ENCODE measurements around the gene PAFAH1B1.

PAFAH1B1 gene

DNA sequence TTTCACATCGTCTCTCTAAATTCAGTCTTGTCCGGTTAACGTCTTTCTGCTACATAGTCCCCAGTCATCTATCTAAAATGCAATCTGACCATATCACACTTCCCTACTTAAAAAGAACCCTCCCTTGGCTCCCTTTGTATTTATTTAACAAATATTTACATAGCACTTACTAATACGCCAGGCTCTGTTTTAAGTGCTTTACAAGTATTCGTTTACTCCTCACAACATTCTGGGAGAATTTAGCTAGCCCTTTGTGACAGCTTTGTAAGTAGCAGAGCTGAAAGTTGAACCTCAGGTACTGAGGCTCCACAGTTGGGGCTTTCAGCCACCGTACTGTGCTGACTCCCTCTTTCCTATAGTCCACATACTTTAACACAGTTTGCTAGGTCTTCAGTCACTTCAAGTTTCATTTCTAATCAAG is 9.2 kb downstream of the PAFAH1B1 start:
- POLR2A ChIA-PET, result no interaction called here
- no peak overlapping the region for H3K4me3 ChIP-seq (ENCODE audit: low read depth, low read length)
- CTCF ChIA-PET, result no interaction called here
- TF ChIP-seq, protein P1, sequence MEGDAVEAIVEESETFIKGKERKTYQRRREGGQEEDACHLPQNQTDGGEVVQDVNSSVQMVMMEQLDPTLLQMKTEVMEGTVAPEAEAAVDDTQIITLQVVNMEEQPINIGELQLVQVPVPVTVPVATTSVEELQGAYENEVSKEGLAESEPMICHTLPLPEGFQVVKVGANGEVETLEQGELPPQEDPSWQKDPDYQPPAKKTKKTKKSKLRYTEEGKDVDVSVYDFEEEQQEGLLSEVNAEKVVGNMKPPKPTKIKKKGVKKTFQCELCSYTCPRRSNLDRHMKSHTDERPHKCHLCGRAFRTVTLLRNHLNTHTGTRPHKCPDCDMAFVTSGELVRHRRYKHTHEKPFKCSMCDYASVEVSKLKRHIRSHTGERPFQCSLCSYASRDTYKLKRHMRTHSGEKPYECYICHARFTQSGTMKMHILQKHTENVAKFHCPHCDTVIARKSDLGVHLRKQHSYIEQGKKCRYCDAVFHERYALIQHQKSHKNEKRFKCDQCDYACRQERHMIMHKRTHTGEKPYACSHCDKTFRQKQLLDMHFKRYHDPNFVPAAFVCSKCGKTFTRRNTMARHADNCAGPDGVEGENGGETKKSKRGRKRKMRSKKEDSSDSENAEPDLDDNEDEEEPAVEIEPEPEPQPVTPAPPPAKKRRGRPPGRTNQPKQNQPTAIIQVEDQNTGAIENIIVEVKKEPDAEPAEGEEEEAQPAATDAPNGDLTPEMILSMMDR (IDR thresholded peaks at IDR 0.05; ENCODE audit: insufficient read depth, low read length, missing control alignments), result no peak
- DNase-seq (ENCODE audit: low read depth, low spot score), result no peak

DNA sequence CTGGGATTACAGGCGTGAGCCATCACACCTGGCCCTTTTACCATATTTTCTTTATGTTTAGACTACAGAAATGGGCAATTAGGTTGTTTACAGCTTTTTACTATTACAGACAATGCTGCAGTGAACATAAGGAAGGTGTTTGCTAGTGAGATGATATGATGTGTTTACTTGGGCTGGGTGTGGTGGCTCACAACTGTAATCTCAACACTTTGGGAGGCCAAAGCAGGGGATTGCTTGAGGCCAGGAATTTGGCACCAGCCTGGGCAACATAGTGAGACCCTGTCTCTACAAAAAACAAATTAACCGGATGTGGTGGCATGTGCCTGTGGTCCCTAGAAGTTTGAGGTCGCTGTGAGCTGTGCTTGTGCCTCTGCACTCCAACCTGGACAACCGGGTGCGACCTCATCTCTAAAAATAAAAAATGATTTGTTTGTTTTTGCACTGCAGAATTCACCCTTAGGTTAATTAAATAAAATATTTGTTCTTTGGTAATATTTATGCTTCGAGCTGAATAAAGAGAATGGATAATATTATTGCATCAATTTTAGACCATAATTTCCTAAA is 15.0 kb downstream of the PAFAH1B1 start:
- TF ChIP-seq, protein P1 (IDR thresholded peaks at IDR 0.05; ENCODE audit: insufficient read depth, low read length, missing control alignments), result no peak
- no peak for DNase-seq (ENCODE audit: low read depth, low spot score)
- H3K4me3 ChIP-seq (ENCODE audit: low read depth, low read length), result no peak overlapping the region
- ChIA-PET CTCF (interaction anchor here (0.8 to 1.4 kb wide), 3 partner anchors 18 to 226 kb away, joined by 3 to 4 read pairs (median 3); no protein-coding TSS in a partner anchor), POLR2A (no interaction called here)

DNA sequence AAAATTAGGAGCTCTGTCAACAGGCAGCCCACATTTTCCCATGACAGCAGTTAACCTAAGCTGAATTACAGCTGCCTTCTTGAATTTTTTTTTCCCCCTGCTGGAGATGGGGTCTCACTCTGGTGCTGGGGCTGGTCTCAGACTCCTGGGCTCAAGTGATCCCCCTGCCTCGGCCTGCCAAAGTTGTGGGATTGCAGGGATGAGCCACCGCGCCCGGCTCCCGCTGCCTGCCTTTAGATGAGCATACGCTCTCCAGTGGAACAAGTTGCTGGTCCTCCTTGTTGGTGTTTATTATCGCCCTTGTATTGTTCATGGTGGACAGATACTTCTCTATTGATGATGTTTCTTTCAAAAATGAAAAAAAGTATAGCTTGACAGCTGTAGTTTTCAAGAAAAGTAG is 15.6 kb downstream of the PAFAH1B1 start:
- POLR2A ChIA-PET, result interaction anchor here (0.7 kb wide), 1 partner anchor 1887 kb away, joined by 3 read pairs; no protein-coding TSS in a partner anchor
- CTCF ChIA-PET, result interaction anchor here (0.8 to 1.4 kb wide), 3 partner anchors 17 to 227 kb away, joined by 3 to 4 read pairs (median 3); no protein-coding TSS in a partner anchor
- DNase-seq (ENCODE audit: low read depth, low spot score), result no peak
- H3K4me3 ChIP-seq (ENCODE audit: low read depth, low read length), result no peak overlapping the region
- TF ChIP-seq, protein P1 (IDR thresholded peaks at IDR 0.05; ENCODE audit: insufficient read depth, low read length, missing control alignments), result no peak

DNA sequence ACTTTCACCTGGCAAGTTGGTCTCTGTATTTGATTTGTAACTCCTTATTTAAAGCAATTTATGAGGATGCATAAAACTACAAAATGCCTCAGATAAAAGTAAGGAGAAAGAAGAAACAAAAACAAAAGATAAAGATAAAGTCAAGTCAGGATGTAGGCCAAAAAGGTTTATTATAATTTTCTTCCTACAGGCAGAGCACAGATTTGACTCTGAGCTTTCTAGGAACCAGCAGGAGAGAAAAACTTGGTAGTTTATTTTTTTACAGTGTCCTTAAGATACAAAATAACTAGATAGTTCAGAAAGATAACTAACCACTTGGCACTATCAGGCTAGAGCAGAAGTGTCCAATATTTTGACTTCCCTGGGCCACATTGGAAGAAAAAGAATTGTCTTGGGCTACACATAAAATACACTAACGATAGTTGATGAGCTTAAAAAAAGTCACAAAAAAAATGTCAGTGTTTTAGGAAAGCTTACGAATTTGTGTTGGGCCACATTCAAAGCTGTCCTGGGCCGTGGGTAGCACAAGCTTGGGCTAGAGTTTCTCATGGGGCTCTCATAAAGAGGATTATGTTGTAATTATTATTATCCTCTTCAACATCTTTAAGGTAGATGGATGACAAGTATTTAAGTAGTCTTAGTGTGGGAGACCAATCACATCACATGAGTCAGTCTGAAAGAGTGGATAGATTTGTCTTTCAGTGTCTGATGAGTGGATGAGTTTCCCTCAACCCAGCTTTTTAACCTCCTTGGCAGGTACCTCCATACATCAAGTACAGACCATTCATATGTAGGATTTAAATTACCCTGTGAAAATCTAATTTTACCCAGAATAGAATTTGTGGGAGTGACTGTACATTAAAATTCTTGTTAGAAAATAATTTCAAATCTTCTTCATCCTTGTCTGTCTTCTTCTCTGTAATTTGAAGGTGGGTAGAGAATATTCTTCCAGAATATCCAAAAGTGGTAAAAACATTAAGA is 17.0 kb downstream of the PAFAH1B1 start:
- no peak overlapping the region for H3K4me3 ChIP-seq (ENCODE audit: low read depth, low read length)
- TF ChIP-seq, protein P1 (IDR thresholded peaks at IDR 0.05; ENCODE audit: insufficient read depth, low read length, missing control alignments), result no peak
- ChIA-PET CTCF (no interaction called here), POLR2A (no interaction called here)
- no peak for DNase-seq (ENCODE audit: low read depth, low spot score)

DNA sequence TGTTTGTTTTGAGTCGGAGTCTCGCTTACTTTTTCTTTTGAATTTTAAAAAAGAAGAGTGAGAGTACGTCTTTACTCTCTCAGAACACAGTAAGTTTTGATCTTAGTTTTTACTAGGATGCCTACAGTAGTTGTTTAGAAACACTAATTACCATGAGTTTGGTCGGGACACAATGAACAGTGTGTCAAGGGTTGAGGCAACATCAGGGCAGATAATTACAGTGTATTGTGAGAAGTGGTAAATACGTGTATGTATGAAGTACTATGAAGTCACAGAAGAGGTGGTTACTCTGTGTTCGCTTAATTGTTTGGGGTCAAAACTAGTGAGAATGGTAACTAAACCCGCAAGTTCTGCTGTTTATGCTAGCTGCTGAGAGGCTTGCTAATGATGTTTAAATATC is 18.2 kb downstream of the PAFAH1B1 start:
- TF ChIP-seq, protein P1 (IDR thresholded peaks at IDR 0.05; ENCODE audit: insufficient read depth, low read length, missing control alignments), result no peak
- CTCF ChIA-PET, result no interaction called here
- H3K4me3 ChIP-seq (ENCODE audit: low read depth, low read length), result no peak overlapping the region
- POLR2A ChIA-PET, result no interaction called here
- DNase-seq (ENCODE audit: low read depth, low spot score), result no peak

DNA sequence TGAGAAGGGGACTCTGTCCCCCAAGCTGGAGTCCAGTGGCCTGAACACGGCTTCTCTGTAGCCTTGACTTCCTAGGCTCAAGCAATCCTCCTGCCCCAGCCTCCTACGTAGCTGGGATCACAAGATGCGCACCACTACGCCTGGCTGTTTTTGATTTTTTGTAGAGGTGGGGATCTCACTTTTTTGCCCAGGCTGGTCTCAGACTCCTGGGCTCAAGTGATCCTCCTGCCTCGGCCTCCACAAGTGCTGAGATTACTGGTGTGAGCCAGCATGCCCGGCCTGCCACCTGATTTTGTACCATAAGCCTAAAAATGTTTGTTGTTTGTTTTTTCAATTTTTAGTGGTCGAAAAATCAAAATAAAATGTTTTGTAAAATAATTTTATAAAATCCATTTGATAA is 19.2 kb downstream of the PAFAH1B1 start:
- DNase-seq (ENCODE audit: low read depth, low spot score), result no peak
- ChIA-PET POLR2A (interaction anchor here (0.7 kb wide), 1 partner anchor 12 kb away, joined by 3 read pairs; no protein-coding TSS in a partner anchor), CTCF (no interaction called here)
- no peak overlapping the region for H3K4me3 ChIP-seq (ENCODE audit: low read depth, low read length)
- TF ChIP-seq, protein P1 (IDR thresholded peaks at IDR 0.05; ENCODE audit: insufficient read depth, low read length, missing control alignments), result no peak
